Vagina (tissue), 2 donors: ENCODE results near the gene MGAT3. TPM values are rescaled to one million over a fixed set of nuclear protein-coding genes. Genes with fewer than 3 reads are reported as not detected.

Experiments used
- DNase-seq, 2 donors: peaks; one replicate each; pipeline ENCODE4 v3.0.0-alpha.2; 2017; ENCODE audit errors: extremely low spot score in 2 of 2
- H3K27ac ChIP-seq: fragments of 200-600 bp; sonication (generic); one replicate; pipeline ENCODE4 v1.5.1; 2019
- H3K27me3 ChIP-seq: fragments of 200-600 bp; sonication (generic); one replicate; pipeline ENCODE4 v1.5.1; 2019
- H3K36me3 ChIP-seq, 2 donors: fragments of 200-600 bp; sonication (generic); one replicate each; pipeline ENCODE4 v1.5.1; 2017 to 2019
- H3K4me1 ChIP-seq: fragments of 200-600 bp; sonication (generic); one replicate; pipeline ENCODE4 v1.5.1; 2019
- H3K4me3 ChIP-seq, 2 donors: fragments of 200-600 bp; sonication (generic); 1 replicate in 1 of 2; 2 replicates in 1 of 2; pipeline ENCODE4 v1.5.1; 2016 to 2019
- H3K9me3 ChIP-seq: fragments of 200-600 bp; sonication (generic); one replicate; pipeline ENCODE4 v1.5.1; 2019
- CTCF ChIP-seq, 3 experiments: fragments of 450-650 bp in 2 of 3; fragments of 200-600 bp in 1 of 3; sonication (generic) in 1 of 3; IDR thresholded peaks; one replicate each; pipeline ENCODE4 v1.5.1; 2017 to 2019; ENCODE audit warnings: antibody characterized with exemption in 3 of 3, mild to moderate bottlenecking in 2 of 3, moderate library complexity in 2 of 3
- POLR2A ChIP-seq, 2 donors: fragments of 450-650 bp; IDR thresholded peaks; one replicate each; pipeline ENCODE4 v1.6.1; 2017; ENCODE audit warnings: antibody characterized with exemption in 2 of 2, mild to moderate bottlenecking in 2 of 2, moderate library complexity in 2 of 2
- POLR2AphosphoS5 ChIP-seq, 2 donors: sonication (generic); formaldehyde crosslinking; IDR thresholded peaks; one replicate each; pipeline ENCODE4 v1.9.0; 2017; ENCODE audit warnings: antibody characterized with exemption in 2 of 2, mild to moderate bottlenecking in 2 of 2, low read depth in 1 of 2; ENCODE audit not compliant: insufficient read depth in 1 of 2
- intact Hi-C: fragments of 100-400 bp; cut with DNase I; formaldehyde crosslinking; loops from one replicate; pipeline ENCODE4 v1.15.1; 2023
- total RNA-seq: library from RNA; depleted of rRNA; stranded (reverse); fragments of >200 nt; gene quantifications from one replicate; pipeline ENCODE4 v1.2.3, GENCODE V29; 2016

MGAT3 gene
- total RNA-seq, 1 donor from 2014 or later: 0.98 TPM

GRCh38 chr22:39488563-39489083, 31.8 kb downstream of the MGAT3 start:
- Histone ChIP-seq H3K27ac (no peak overlapping the region), H3K27me3 (no peaks in the 10 kb centered on the region), H3K36me3 (no peaks in the 10 kb centered on the region), H3K9me3 (no peaks in the 10 kb centered on the region), H3K4me3 (no peak overlapping the region), H3K4me1 (no peaks in the 10 kb centered on the region)
- no peak for DNase-seq
- TF ChIP-seq POLR2AphosphoS5 (IDR thresholded peaks at IDR 0.05; ENCODE audit: insufficient read depth in 1 of 2, low read depth in 1 of 2): no peak
- no peak for TF ChIP-seq POLR2A (IDR thresholded peaks at IDR 0.05)
- TF ChIP-seq CTCF (IDR thresholded peaks at IDR 0.05): no peak
- intact Hi-C loops: no loop called here

GRCh38 chr22:39489094-39490068, 32.6 kb downstream of the MGAT3 start:
- intact Hi-C loops: no loop called here
- no peaks in the 10 kb centered on the region for H3K4me1 ChIP-seq
- no peaks in the 10 kb centered on the region for H3K36me3 ChIP-seq
- H3K27ac ChIP-seq: no peak overlapping the region
- no peaks in the 10 kb centered on the region for H3K9me3 ChIP-seq
- no peaks in the 10 kb centered on the region for H3K27me3 ChIP-seq
- TF ChIP-seq POLR2AphosphoS5 (IDR thresholded peaks at IDR 0.05; ENCODE audit: insufficient read depth in 1 of 2, low read depth in 1 of 2): no peak
- no peak for TF ChIP-seq CTCF (IDR thresholded peaks at IDR 0.05)
- no peak for TF ChIP-seq POLR2A (IDR thresholded peaks at IDR 0.05)
- no peak for DNase-seq
- H3K4me3 ChIP-seq: no peak overlapping the region

GRCh38 chr22:39490135-39490798, 33.5 kb downstream of the MGAT3 start:
- intact Hi-C loops: no loop called here
- no peak for DNase-seq
- Histone ChIP-seq H3K36me3 (no peaks in the 10 kb centered on the region), H3K27ac (no peak overlapping the region), H3K4me1 (no peaks in the 10 kb centered on the region), H3K27me3 (no peaks in the 10 kb centered on the region), H3K9me3 (no peaks in the 10 kb centered on the region), H3K4me3 (no peak overlapping the region)
- TF ChIP-seq POLR2A (IDR thresholded peaks at IDR 0.05): no peak
- no peak for TF ChIP-seq CTCF (IDR thresholded peaks at IDR 0.05)
- peak in 1 of 2 donors; percentile 43 for TF ChIP-seq POLR2AphosphoS5 (IDR thresholded peaks at IDR 0.05; ENCODE audit: insufficient read depth in 1 of 2, low read depth in 1 of 2)

DNA sequence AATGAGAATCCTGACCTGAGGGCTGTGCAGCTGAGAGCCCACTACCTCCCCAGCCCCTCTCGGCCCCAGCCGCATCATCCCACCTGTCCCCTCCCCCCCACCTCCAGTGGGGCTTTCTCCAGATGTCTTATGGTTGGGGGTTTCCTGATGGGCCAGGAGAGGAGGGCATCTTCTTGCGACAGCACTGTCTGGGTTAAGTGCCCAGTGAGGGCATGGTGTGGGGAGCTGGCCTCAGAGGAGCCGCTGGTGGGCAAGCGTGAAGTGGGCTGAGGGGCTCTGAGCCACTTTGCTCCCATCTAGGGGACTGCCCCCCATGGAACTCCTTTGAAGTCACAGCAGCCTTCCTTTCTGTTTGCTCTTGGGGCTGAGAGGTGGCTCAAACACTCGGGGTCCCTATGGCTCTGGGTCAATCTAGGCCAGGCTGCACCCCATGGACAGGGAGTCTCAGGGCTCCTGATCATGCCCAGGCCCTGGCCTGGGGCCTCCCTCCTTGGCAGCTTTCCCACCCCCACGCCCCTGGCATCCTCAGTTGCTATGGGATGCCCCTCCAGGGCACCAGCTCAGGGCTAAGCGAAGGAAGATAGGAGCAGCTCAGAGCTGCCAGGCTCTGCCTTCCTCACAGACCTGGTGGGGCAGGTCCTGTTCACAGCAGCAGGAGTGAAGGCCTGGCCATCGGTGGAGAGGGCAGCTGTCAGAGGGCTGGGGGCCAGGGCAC, 34.3 kb downstream of the MGAT3 start:
- TF ChIP-seq POLR2A (IDR thresholded peaks at IDR 0.05) (no peak), POLR2AphosphoS5 (IDR thresholded peaks at IDR 0.05; ENCODE audit: insufficient read depth in 1 of 2, low read depth in 1 of 2) (no peak), CTCF (IDR thresholded peaks at IDR 0.05) (no peak)
- H3K27me3 ChIP-seq: no peaks in the 10 kb centered on the region
- H3K4me1 ChIP-seq: no peaks in the 10 kb centered on the region
- no peaks in the 10 kb centered on the region for H3K9me3 ChIP-seq
- H3K36me3 ChIP-seq: no peaks in the 10 kb centered on the region
- no peak overlapping the region for H3K27ac ChIP-seq
- H3K4me3 ChIP-seq: no peak overlapping the region
- no peak for DNase-seq
- intact Hi-C loops: no loop called here
